GM21717 (cell line): ENCODE measurements around the gene METTL22.
"Not testable (repeated sequence)": the region's sequence is repeated elsewhere in the genome, so short reads cannot be mapped to it uniquely, and the experiment has no call there.

Experiments used
- ATAC-seq: cut with Tn5 transposase; IDR thresholded peaks from one replicate; pipeline ENCODE4 v1.9.1; 2021; ENCODE audit warnings: mild to moderate bottlenecking, moderate library complexity; ENCODE audit not compliant: unreplicated experiment

The METTL22 gene

GRCh38 chr16:8631373-8631772 lies 9.9 kb downstream of the METTL22 start:
- ATAC-seq = no peak

DNA sequence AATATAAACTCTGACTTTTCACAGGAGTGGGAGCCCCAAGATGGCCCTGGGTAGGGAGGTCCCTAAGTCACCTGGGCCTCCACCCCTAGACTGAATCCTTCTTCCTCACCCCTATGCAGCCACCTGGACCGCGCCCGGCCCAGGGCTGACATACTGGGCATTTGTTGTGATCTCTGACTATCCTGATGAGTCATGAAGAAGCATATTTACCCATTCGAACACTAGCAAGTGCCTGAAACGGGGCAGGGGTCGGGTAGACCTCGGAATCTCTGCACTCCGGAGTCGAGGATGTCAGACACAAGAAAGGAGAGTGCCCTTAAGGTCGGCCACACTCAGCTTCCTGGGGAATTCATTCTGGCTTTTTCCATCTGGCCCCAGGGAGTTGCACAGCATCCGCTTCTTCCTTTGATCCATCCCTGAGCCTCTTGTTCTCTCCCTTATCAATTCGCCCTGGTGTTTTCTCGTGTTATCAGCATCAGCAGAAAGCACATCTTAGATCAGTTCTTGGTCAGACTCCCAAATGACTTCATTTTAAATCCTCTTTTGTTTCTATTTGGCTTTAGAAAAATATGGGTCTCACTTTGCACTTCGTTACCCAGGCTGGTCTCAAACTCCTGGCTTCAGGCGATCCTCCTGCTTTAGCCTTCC lies 10.4 kb downstream of the METTL22 start:
- ATAC-seq = no peak

- ATAC-seq = no peak
Observed at GRCh38 chr16:8632675-8633182, 11.2 kb downstream of the METTL22 start.

GRCh38 chr16:8634991-8635736 lies 13.7 kb downstream of the METTL22 start:
- ATAC-seq = no peak

GRCh38 chr16:8639694-8640093 lies 18.2 kb downstream of the METTL22 start:
- no peak for ATAC-seq

GRCh38 chr16:8641671-8642070 lies 20.2 kb downstream of the METTL22 start:
- no peak for ATAC-seq

- no peak for ATAC-seq
Observed at GRCh38 chr16:8642146-8642545, 20.6 kb downstream of the METTL22 start.

- ATAC-seq = no peak
Observed at GRCh38 chr16:8644211-8645140, 23.0 kb downstream of the METTL22 start.

GRCh38 chr16:8645141-8645521 lies 23.6 kb downstream of the METTL22 start:
- ATAC-seq = no peak

DNA sequence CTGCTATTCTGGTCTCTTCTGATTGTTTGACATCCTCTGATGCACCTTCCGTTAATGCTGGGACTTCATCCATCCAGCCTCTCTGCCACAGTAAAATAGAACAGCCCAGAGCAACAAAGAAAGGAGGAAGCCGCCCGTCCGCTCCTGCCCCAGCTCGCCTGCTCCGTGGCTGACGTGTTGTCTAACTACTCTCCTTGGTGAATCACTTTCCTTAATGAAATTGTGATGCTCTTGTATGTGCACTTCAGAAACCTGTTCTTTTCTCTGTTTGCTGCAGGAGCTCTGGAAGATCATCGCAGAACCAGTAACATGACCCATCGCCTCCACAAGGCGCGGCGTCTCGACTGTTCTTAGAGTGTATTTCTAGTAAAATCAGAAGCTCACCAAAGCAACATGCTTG lies 24.3 kb downstream of the METTL22 start:
- no peak for ATAC-seq

DNA sequence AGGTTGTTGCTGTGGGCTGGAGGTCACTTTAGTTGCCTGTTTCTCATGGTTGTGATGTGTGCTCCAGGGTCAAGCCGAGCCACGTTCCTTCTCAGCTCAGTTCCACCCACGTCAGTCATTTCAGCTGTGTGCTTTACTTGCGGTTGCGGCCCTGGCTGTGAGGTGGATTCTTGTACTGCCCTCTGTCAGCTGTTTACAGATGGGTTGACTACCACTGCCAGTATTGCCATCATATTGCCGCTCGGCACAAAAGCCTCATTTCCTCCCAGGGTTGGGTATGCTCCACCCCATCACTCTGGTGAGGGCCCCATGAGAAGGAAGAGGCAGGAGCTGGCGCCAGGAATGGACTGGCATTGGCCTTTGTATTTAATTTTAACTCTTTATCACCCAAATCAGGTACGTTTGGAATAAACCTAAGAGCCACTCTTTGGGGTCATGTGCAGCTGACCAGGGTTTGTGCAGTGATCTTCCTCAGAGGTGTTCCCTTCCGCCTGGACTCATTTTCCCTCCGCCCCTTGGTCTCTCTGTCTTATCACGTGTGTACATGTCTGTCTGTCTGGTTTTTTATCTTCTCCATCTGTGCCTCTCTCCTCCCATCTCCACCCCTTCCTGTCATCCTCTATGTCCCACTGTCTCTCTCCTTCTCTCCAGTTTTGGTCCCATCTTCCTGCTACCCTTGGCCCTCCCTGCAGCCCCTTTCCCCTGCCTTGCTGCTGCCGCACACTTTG lies 25.0 kb downstream of the METTL22 start:
- ATAC-seq = no peak

DNA sequence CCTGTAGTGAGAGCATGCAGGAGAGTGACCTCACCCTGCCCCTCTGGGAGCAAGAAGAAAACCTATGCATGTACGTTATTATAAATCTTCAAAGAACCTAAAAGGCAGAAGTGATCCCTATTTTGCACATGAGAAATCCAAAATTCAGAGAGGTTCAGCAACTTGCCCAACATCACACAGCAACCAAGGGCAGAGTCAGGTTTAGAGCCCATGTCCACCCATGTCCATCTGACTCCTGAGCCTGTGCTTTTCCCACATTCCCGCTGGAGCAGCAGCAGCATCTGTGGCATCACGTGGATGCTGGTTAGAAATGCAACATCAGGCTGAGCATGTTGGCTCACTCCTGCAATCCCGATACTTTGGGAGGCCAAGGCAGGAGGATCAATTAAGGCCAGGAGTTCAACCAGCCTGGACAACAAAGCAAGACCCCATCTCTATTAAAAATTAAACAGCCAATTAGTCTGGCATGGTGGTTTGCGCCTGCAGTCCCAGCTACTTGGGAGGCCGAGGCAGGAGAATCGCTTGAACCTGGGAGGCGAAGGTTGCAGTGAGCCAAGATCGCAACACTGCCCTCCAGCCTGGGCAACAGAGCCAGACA lies 26.3 kb downstream of the METTL22 start:
- ATAC-seq = no peak

- ATAC-seq = no peak
Observed at GRCh38 chr16:8648877-8649276, 27.4 kb downstream of the METTL22 start.

DNA sequence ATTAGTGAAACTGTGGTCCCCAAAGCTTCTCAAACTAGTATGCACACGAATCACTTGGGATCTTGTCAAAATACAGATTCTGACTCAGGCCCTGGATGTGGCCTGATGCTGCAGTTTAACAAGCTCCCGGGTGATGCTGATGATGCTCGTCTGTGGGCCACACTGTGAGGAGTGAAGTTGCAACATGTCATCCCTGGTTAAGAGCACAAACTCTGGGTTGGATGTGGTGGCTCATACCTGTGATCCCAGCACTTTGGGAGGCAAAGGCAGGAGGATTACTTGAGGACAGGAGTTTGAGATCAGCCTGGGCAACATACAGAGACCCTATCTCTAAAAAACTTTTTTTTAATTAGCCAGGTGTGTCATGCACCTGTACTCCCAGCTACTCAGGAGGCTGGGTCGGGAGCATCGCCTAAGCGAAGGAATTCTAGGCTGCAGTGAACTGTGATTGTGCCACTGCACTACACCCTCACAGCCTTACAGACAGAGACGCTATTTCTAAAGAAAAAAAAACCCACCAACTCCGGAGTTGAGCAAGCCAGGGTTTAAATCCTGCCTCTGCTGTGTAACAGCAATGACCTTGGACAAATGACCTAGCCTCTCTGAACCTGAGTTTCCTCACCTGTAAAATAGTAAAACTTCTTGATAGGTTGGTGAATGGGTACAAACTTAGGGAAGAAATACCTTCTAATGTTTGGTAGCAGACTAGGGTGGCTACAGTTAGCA lies 28.5 kb downstream of the METTL22 start:
- ATAC-seq = no peak

DNA sequence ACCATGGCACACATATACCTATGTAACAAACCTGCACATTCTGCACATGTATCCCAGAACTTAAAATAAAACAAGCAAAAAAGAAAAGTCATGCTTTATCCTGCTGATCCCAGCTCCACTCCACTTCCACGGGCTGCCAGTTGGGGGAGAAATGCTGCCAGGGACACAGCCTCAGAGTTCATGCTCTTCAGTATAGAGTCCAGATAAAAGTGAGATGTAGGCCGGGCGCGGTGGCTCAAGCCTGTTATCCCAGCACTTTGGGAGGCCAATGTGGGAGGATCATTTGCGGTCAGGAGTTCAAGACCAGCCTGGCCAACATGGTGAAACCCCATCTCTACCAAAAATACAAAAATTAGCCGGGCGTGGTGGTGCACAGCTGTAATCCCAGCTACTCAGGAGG lies 30.5 kb downstream of the METTL22 start:
- not testable (repeated sequence) for ATAC-seq

- ATAC-seq = peak; percentile 65
Observed at GRCh38 chr16:8655184-8655717, 33.8 kb downstream of the METTL22 start.

DNA sequence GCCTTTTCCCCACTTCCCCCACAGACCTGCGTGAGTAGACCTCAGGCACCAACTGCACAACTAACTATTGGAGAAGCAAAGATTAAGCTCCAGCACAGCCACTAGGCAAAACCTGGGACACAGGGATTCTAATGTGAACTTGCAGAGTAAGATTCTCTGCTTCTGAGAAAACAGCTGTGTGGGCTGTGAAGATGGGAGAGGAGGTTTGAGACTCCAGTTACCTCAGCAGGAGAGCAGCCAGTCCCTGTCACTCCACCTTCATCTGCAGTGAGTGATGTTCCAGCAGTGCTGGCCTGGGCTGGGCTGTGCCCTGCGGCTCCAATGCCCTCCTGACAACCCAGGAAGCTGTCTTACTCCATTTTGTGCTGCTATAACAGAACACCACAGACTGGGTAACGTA lies 34.9 kb downstream of the METTL22 start:
- ATAC-seq = no peak

- no peak for ATAC-seq
Observed at GRCh38 chr16:8660841-8661301, 39.4 kb downstream of the METTL22 start.

DNA sequence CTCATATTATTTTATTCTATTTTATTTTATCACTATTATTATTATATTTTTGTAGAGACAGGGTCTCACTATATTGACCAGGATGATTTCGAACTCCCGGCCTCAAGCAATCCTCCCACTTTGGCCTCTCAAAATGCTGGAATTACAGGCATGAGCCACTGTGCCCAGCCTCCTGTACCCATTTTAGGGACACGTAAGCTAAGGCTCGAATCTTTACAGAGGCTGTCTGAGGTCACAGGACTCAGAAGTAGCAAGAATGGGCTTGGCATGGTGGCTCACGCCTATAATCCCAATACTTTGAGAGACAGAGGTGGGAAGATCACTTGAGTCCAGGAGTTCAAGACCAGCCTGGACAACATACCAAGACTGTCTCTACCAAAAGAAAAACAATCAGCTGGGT lies 40.2 kb downstream of the METTL22 start:
- no peak for ATAC-seq
